ENCODE measurements around the gene KSR2. TPM values are rescaled to one million over a fixed set of nuclear protein-coding genes. Genes with fewer than 3 reads are reported as not detected.

The KSR2 gene
- total RNA-seq, 1 experiment from 2014 or later: 1.3 TPM

- H4K5ac ChIP-seq (ENCODE audit: insufficient read length, low read depth, low read length): no peak overlapping the region
- no peak overlapping the region for H3K23ac ChIP-seq (ENCODE audit: insufficient read length, low read depth, low read length)
- no peak overlapping the region for H3K27ac ChIP-seq (ENCODE audit: insufficient read length, low read depth, low read length)
- no peak overlapping the region for H3K4me2 ChIP-seq (ENCODE audit: insufficient read depth, insufficient read length, low read length)
- TF ChIP-seq CTCF (conservative IDR thresholded peaks at IDR 0.05): no peak
- H4K8ac ChIP-seq (replicated peaks; ENCODE audit: insufficient read length, low read depth, low read length): no peak overlapping the region
- no peak overlapping the region for H2BK15ac ChIP-seq (ENCODE audit: low read depth, low read length)
- peaks cover 11 to 14% of the 10 kb centered on the region in 2 experiments for H3K4me1 Mint-ChIP-seq
- H4K91ac ChIP-seq (ENCODE audit: insufficient read length, low read depth, low read length): no peak overlapping the region
- peaks cover 22% of the 10 kb centered on the region for H3K27me3 Mint-ChIP-seq (ENCODE audit: low read depth)
- no peak overlapping the region for H3K18ac ChIP-seq (ENCODE audit: insufficient read length, low read depth, low read length)
- H3K9me3 Mint-ChIP-seq: peaks cover 0 to 3% of the 10 kb centered on the region in 2 experiments; a peak in 3 of 5 replicates
- no peak overlapping the region for H2BK20ac ChIP-seq (ENCODE audit: low read depth, low read length, poor library complexity, severe bottlenecking)
- no CpG with 5 or more reads among the region's 3 CpGs for WGBS (ENCODE audit: extremely low coverage, insufficient read length, low lambda C conversion rate)
- H2AK5ac ChIP-seq (ENCODE audit: insufficient read length, low read length): no peak overlapping the region
- no peak overlapping the region for H2BK5ac ChIP-seq (ENCODE audit: insufficient read length, low read length)
- H3K56ac ChIP-seq (ENCODE audit: insufficient read length, low read depth, low read length): no peak overlapping the region
- no peak overlapping the region for H2BK12ac ChIP-seq (ENCODE audit: insufficient read length, low read depth, low read length)
- no peak overlapping the region for H3K4me3 Mint-ChIP-seq
- no peaks in the 10 kb centered on the region for H3K27me3 ChIP-seq (ENCODE audit: insufficient read depth, low read length)
- H3K9me3 ChIP-seq (ENCODE audit: control insufficient read depth, low read depth, low read length): no peaks in the 10 kb centered on the region
- peaks cover 8% of the 10 kb centered on the region; the same call in 1 of the 2 replicates for H3K4me1 ChIP-seq (ENCODE audit: insufficient read depth, low read length)
- H3K4ac ChIP-seq (ENCODE audit: low read depth, low read length): no peak overlapping the region
- H3K79me1 ChIP-seq (ENCODE audit: insufficient read depth, low read depth, low read length, poor library complexity, severe bottlenecking): no peaks in the 10 kb centered on the region
- H3K9ac ChIP-seq (ENCODE audit: extremely low read depth, insufficient read length, low read length): no peak overlapping the region
- no peaks in the 10 kb centered on the region for H4K20me1 ChIP-seq (ENCODE audit: control insufficient read depth, insufficient read depth, insufficient read length)
- H3K79me2 ChIP-seq (ENCODE audit: insufficient read depth, low read length): no peaks in the 10 kb centered on the region
- no peak overlapping the region for H2BK120ac ChIP-seq (ENCODE audit: low read depth, low read length, poor library complexity, severe bottlenecking)
- H2AFZ ChIP-seq (ENCODE audit: low read length): no peak overlapping the region
- no peak overlapping the region for H3K14ac ChIP-seq (ENCODE audit: insufficient read depth, low read length)
- H3K27ac Mint-ChIP-seq: no peak overlapping the region
- H3K36me3 Mint-ChIP-seq (ENCODE audit: insufficient read depth in 1 of 3, low read depth in 3 of 3): no peaks in the 10 kb centered on the region
- peaks cover 2% of the 10 kb centered on the region for H3K23me2 ChIP-seq (ENCODE audit: insufficient read length, low read depth, low read length, poor library complexity, severe bottlenecking)
- no peak overlapping the region for H3T11ph ChIP-seq (ENCODE audit: low read length)
- no peak for DNase-seq
These were observed 565.1 kb downstream of the KSR2 start for GRCh38 chr12:117403586-117404139.

Other genes with a start within 250 kb of the KSR2 start
- gene RFC5, start 47.7 kb upstream of the KSR2 start, total RNA-seq (2021): 47.2 and 50.4 TPM in 2 replicates
- gene WSB2, start 92.2 kb upstream of the KSR2 start, total RNA-seq (2021): 58.6 and 61.4 TPM in 2 replicates
- 89.6 and 97.4 TPM in 2 replicates for gene VSIG10, start 135.0 kb upstream of the KSR2 start, total RNA-seq (2021)
- gene PEBP1, start 167.1 kb upstream of the KSR2 start, total RNA-seq (2021): 320 and 334 TPM in 2 replicates

All from H9 (cell line).